Activated gamma-delta T cell treated with Interleukin-2 at 50 U/mL for 16 hours (primary cell): ENCODE results near the gene KDM2B.

Source experiments
- DNase-seq: peaks from one replicate; pipeline ENCODE4 v3.0.0-alpha.2; 2020

The KDM2B gene

GRCh38 chr12:121560392-121561008 is 20.3 kb downstream of the KDM2B start:
- DNase-seq = no peak

- no peak for DNase-seq
These were observed 21.9 kb downstream of the KDM2B start for GRCh38 chr12:121558956-121559355.

DNA sequence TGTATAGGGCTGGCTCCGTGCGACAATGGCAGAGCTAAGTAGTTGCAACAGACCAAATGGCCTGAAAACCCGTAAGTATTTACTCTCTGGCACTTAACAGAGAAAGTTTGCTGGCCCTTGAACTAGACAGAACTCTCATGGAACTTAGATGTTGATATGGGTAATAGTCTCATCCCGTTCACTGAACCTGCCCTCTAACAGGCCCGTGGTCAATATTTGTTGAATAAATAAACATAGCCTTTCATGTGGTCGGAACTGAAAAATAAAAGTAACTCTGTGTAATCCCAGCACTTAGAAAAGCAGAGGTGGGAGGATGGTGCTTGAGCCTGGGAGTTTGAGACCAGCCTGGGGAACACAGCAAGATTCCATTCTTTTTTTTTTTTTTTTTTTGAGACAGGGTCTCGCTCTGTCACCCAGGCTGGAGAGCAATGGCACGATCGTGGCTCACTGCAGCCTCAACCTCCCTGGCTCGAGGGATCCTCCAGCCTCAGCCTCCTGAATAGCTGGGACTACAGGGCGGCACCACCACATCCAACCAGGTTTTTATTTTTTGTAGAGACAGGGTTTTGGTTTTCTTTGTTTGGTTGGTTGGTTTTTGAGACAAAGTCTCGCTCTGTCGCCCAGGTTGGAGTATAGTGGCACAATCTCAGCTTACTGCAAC is 29.7 kb downstream of the KDM2B start:
- no peak for DNase-seq

DNA sequence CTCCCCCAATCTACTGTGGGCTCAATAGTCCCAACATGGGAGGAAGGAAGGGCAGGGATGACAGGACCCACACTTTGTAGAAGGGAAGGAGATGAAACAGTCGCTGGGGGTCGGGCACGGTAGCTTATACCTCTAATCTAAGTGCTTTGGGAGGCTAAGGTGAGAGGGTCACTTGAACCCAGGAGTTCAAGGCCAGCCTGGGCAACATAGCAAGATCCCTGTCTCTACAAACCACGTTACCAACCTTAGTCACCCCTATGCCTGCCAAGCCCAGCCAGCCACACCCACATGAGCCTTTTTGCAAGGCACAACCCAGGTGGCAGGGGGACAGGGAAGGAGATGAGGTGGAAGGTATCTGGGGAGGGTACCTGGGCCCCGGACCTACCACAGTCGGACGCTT is 31.7 kb downstream of the KDM2B start:
- DNase-seq = no peak

GRCh38 chr12:121545480-121545879 is 35.3 kb downstream of the KDM2B start:
- DNase-seq = no peak

DNA sequence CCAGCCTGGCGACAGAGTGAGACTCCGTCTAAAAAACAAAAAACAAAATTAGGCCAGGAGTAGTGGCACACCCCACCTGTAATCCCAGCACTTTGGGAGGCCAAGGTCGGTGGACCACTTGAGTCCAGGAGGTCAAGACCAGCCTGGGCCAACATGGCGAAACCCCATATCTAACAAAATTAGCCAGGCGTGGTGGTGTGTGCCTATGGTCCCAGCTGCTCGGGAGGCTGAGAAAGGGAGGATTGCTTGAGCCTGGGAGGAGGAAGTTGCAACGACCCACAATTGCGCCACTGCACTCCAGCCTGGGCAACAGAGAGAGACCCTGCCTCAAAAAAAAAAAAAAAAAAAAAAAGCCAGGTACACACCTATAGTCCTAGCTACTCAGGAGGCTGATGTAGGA is 37.0 kb downstream of the KDM2B start:
- DNase-seq = no peak

DNA sequence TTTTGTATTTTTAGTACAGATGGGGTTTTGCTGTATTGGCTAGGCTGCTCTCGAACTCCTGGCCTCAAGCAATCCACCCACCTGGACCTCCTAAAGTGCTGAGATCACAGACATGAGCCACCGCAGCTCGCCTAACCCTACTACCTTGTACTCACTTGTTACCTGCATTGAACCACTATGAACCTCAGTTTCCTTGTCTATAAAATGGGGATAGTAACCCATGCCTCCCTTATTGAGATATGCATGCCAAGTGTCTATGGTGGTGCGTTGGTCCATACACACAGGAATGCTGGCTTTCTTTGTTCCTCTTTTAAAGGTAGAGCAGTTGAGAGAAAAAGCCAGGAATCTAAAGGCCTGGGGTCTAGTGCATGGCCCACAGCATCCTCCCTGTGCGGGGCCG is 40.9 kb downstream of the KDM2B start:
- no peak for DNase-seq

- no peak for DNase-seq
These were observed 42.1 kb downstream of the KDM2B start for GRCh38 chr12:121538699-121539061.

DNA sequence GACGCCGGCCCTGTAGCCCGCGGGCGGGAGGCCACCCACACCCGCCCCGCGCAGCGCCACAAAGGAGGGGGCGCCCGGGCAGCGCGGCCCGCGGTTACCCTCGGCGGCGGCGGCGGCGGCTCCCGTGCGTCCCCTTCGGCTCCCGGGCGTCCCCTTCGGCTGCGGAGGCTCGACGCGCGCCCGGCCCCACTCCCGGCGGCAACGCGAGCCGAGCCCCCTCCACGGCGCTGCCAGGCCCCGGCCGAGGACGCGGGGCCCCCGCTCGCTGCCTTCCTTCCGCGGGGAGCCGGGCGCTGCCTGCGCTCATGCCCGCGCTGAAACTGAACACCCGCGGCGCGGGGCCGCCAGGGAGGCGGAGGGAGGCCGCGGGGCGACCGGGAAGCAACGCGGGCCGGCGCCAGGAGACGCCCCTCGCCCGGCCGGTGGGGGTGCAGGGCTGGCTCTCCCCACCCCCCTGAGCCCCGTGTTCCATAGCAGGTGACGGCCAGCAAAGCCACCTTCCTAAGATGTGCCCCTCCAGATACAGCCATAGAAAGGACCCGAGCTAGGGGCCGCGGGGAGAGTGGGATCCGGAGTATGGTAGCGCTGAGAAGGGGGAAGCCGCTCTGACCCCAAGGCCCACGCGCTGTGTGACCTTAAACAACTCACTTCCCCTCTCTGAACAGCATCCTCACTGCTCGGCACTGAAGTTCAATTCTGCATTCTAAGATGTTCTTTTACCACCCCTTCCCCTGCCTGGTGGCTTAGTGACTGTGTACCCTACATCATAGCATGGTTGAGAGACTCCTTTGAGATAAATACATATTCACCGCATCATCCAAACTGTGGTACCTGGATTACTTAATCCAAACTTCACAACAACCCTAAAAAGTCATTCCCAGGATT is 42.8 kb downstream of the KDM2B start:
- DNase-seq = peak; percentile 26

- peak; percentile 45 for DNase-seq
These were observed 43.7 kb downstream of the KDM2B start for GRCh38 chr12:121536899-121537813.

DNA sequence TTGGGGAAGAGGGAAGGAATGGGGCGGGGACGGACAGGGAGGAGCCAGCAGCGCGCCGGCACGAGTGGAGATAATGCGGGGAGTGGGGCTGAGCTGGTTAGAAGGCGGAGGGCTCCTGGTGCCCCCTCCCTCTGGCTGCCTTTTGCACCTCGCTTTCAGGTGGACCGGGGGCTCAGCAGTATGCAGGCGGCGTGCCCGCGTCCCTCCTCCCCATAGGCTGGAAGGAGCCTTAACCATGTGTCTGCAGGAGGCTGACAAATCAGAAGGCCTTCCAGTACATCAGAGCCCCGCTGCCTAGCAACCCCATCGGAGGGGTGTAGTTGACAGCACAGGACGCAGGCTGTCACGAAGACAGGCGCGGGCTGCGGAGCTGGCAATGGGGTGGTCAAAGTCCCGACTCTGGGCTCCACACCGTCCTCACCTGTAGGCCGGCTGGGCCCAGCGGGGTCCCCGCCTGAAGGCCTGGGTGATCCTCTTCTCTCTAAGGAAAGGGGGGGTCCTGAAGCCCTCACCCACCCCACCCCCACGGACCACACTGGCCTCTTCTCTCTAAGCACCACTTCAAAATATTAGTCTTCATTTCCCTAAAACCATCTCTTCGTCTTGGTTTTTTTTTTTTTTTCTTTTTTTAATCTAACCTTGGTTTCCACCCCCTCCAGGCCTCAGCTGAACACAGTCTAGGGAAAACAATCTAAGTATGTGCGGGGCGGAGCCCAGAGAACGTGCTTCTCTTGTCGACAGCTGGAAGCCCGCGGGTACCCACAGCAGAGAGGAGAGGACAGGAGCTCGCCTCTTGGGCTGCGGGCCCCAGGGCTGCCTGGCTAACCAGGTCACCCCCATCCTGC is 44.5 kb downstream of the KDM2B start:
- DNase-seq = peak; percentile 60

- no peak for DNase-seq
These were observed 45.4 kb downstream of the KDM2B start for GRCh38 chr12:121535150-121536053.

- peak; percentile 58 for DNase-seq
These were observed 46.2 kb downstream of the KDM2B start for GRCh38 chr12:121534495-121535148.

GRCh38 chr12:121533394-121534090 is 47.3 kb downstream of the KDM2B start:
- DNase-seq = no peak

DNA sequence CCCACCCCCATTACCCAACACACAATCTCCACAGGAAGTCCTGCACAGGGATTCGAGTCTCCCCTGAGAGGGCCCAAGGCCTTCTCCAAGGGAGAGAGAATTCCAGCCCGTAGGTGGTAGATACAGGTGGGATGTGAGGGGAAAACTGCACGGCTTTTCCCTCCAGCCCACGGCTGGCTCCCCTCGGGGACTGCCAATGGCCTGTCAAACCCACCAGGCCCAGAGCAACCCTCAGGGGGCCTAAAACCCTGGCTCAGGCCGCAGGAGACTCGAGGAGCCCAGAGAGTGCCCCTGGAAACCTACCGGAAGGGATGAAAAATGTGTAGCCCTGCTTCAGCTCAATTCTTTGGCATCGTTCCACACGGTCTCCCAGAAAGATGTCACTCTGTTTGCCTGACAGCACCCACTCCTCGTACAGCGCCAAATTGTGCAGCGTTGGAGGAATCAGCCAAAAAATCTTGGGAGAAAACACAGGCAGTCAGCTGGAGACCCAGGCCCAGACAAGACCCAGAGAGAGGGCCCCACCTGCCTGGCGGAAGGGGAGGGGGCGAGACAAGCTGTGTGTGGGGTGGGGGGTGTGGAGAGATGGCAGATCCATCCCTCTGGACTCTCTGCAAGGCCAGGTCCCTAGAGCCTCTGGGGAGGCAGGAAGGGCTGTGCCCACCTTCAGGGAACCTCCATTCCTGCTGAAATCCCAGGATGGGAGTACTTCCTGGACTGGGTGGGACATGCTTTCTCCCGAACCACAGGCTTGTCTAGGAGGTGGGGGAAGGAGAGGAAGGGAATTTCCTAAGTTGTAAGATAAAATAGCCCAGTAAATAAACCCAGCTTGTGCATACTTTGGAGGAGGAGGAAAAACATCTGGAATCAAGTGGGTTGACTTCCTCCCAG is 48.1 kb downstream of the KDM2B start:
- no peak for DNase-seq

DNA sequence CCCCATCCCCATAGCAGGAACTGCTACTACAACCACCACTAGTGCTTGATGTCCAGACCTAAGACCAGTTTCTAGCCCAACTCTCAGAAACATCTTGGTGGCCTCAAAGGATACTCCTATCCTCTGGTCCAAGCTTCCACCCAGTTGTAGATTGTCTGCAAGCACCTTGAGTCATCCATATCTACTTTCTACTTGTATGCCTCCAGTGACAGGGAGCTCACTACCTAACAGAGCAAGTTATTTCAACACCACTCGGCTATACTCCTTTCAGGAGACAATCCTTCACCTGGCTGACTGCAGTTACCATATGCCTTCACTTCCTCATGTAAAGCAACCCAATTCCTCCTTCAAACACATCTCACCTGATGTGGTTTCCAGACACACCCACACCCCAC is 49.5 kb downstream of the KDM2B start:
- no peak for DNase-seq

DNA sequence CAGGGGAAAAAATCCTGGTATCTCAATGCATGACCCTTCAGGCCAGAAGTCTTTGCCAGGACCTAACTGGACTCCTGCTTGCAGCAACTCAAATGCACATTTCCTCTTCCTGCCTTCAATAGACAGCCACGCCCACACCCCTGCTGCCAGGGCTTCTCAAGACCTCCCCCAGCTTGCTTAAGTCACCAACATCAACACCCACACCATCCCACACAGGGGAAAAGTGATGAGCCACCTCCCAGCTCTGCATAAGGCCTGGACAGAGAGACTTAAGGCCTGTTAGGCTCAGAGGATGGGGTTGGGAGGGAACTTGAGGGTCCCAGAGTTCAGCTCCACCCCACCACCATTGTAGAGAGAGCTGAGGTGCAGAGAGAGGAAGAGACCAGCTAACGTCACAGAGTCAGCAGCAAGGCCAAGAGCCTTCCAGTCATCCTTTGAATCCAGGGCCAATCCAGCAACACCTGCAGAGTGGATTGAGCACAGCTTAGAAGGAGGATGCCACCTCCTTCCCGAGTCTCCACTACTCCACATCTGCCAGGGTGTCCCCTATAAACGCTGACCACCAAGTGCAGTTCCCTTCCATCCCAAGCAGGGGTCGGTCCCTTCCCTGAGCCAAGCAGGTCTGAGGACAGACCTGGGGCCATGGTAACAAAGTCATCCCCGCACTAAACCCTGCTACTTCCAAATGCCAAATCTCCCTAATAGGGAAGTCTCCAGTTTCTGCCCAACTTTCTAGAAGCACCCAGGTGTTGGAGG is 50.0 kb downstream of the KDM2B start:
- peak; percentile 72 for DNase-seq

DNA sequence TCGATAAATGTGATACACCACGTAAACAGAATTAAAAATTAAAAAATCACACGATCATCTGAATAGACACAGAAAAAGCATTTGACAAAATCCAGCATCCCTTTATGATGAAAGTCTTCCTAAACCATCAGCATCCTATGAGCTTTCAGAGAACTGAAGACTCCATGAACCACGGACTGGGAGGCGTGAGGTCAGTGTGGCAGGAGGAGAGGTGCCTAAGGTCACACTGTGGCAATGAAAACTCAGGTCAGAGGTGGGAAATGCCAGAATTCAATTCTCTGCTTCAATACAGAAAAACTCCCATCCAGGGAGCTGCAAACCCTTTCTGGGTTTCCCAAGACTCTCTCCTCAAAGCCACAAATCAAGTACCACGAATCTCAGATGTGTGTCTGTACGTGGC is 51.6 kb downstream of the KDM2B start:
- DNase-seq = no peak
